Measurements from ENCODE around the gene NBR1. TPM values are rescaled to one million over a fixed set of nuclear protein-coding genes. Genes with fewer than 3 reads are reported as not detected.
"Not testable (repeated sequence)": the region's sequence is repeated elsewhere in the genome, so short reads cannot be mapped to it uniquely, and the experiment has no call there.

NBR1 gene
- total RNA-seq, 1 donor from 2014 or later, result 62.7 TPM

DNA sequence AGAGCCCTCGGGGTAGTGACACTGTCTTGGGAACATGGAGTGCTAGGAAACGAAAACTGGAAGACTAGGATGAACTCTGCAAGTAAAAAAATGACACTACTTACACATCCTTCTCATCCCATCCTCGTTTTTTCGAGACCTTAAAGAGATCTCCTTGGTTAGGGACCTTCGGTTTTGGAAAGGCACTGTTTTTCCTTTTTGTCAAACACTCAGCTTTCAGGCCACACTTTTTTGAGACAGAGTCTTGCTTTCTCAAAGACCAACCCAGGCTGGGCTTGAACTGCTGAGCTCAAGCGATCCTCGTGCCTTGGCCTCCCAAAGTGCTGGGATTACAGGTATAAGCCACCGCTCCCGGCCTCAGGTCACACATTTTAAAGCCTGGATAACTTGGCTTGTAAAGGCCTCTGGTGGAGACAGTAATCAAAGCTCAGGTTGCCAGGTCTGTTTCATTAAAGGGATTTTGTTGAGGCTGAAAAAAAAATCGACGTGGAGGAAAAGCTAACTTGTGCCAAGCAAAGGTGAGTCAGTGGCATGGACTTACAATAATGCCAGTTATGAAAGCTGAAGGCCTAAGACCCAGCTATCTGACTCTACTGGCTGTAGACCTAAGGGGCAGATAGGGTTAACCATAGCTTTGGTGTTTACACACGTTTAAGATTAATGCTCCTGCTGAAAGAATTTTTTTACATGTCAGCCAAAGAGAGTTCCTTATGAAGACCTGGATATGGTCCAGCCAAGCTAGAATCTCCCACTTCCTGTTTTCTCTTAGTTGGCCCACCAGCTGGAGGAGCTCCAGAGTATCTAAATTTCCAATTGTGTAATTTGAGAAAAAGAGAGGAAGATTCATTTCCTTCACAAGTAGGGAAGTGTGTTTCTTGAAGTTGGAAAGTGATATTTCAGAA is 823 bp downstream of the NBR1 start:
- TF ChIP-seq, protein P1, sequence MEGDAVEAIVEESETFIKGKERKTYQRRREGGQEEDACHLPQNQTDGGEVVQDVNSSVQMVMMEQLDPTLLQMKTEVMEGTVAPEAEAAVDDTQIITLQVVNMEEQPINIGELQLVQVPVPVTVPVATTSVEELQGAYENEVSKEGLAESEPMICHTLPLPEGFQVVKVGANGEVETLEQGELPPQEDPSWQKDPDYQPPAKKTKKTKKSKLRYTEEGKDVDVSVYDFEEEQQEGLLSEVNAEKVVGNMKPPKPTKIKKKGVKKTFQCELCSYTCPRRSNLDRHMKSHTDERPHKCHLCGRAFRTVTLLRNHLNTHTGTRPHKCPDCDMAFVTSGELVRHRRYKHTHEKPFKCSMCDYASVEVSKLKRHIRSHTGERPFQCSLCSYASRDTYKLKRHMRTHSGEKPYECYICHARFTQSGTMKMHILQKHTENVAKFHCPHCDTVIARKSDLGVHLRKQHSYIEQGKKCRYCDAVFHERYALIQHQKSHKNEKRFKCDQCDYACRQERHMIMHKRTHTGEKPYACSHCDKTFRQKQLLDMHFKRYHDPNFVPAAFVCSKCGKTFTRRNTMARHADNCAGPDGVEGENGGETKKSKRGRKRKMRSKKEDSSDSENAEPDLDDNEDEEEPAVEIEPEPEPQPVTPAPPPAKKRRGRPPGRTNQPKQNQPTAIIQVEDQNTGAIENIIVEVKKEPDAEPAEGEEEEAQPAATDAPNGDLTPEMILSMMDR (IDR thresholded peaks at IDR 0.05), result peak; percentile 77
- H3K9me3 Mint-ChIP-seq (ENCODE audit: low read depth), result peaks cover 2% of the 10 kb centered on the region
- H3K27ac Mint-ChIP-seq (ENCODE audit: unreplicated experiment), result no peak overlapping the region
- no peak overlapping the region for H3K4me3 Mint-ChIP-seq (ENCODE audit: unreplicated experiment)
- H3K36me3 Mint-ChIP-seq (ENCODE audit: low read depth), result peaks cover 14% of the 10 kb centered on the region
- no peaks in the 10 kb centered on the region for H3K27me3 Mint-ChIP-seq (ENCODE audit: low read depth)
- peaks cover 26% of the 10 kb centered on the region for H3K4me1 Mint-ChIP-seq (ENCODE audit: low read depth)
- DNase-seq (ENCODE audit: low spot score), result no peak

DNA sequence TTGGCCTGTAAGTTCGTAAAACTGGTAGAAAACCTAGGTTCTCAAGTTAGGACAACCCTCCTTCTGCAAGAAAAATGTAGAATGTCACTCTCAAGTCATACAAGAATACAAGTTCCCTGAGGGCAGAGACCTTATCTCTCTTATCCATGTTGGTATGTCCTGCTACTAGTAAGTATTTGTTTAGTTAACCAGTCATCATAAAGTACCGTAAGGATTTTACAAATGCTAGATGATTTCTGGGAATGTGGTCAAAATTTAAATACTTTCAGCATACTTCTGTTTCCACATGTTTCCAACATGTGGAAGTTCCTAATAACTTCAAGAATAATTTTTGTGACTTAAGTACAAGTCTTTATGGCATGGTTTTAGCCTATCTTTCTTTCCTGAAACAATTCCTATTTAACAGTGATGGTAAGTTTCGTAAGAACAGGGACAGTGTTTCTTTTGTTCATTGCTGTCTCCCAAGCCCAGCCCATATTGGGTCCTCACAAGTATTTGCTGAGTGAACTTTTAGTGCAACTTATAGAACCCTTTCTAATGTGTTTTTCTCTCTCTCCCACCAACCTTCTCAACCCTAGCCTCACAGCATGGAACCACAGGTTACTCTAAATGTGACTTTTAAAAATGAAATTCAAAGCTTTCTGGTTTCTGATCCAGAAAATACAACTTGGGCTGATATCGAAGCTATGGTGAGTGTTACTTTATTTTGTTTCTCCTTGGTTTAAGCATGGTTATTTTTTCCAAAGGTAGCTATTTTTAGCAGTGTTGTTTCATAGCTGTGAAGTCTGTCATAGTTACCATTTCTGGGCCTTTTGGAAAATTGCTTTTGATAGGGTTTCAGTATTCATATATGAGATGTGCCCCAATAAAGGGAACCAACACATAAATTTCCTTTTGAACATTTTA is 4.5 kb downstream of the NBR1 start:
- H3K9me3 Mint-ChIP-seq (ENCODE audit: low read depth), result peaks cover 2% of the 10 kb centered on the region
- peaks cover 27% of the 10 kb centered on the region for H3K4me1 Mint-ChIP-seq (ENCODE audit: low read depth)
- TF ChIP-seq, protein P1 (IDR thresholded peaks at IDR 0.05), result no peak
- H3K36me3 Mint-ChIP-seq (ENCODE audit: low read depth), result peaks cover 17% of the 10 kb centered on the region
- H3K4me3 Mint-ChIP-seq (ENCODE audit: unreplicated experiment), result peak overlapping the region; percentile 57
- no peak for DNase-seq (ENCODE audit: low spot score)
- H3K27ac Mint-ChIP-seq (ENCODE audit: unreplicated experiment), result peak overlapping the region; percentile 98
- no peaks in the 10 kb centered on the region for H3K27me3 Mint-ChIP-seq (ENCODE audit: low read depth)

DNA sequence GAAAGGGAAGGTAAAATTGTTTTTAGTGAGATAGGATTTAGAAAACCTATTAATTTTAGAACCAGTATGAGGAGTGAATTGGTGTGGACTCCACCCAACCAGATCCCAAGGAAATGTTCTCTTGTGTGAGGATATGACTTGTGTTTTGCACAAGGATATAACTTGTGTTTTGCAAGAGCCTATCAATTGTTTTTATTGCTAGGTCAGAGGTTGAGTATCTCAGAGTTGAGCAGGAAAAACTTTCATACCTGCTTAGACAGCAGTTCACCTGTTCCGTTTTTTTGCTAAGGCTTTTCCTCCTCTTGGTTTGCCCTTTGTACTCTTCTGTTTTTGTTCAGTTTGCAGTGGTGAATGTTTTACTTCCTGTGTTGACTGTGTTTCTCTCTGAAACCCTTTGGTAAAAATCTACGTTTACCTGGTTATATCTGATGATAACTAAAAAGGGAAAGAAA is 5.1 kb downstream of the NBR1 start:
- no peak for DNase-seq (ENCODE audit: low spot score)
- TF ChIP-seq, protein P1 (IDR thresholded peaks at IDR 0.05), result no peak
- Mint-ChIP-seq H3K9me3 (ENCODE audit: low read depth) (peaks cover 2% of the 10 kb centered on the region), H3K4me3 (ENCODE audit: unreplicated experiment) (peak overlapping the region; percentile 57), H3K36me3 (ENCODE audit: low read depth) (peaks cover 19% of the 10 kb centered on the region), H3K27ac (ENCODE audit: unreplicated experiment) (peak overlapping the region; percentile 98), H3K4me1 (ENCODE audit: low read depth) (peaks cover 27% of the 10 kb centered on the region), H3K27me3 (ENCODE audit: low read depth) (no peaks in the 10 kb centered on the region)

DNA sequence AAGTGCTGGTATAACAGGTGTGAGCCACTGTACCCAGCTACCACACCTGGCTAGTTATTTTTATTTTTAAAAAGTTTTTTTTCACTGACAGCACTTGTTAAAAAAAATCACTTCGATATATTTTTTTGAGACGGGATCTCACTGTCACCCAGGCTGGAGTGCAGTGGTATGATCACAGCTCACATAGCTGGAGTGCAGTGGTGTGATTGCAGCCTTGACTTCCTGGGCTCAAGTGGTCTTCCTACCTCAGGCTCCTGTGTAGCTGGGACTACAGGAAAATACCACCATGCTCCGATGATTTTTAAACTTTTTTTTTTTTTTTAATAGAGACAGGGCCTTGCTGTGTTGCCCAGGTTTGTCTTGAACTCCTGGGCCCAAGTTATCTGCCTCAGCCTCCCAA is 12.9 kb downstream of the NBR1 start:
- Mint-ChIP-seq H3K4me1 (ENCODE audit: low read depth) (no peaks in the 10 kb centered on the region), H3K4me3 (ENCODE audit: unreplicated experiment) (no peak overlapping the region), H3K9me3 (ENCODE audit: low read depth) (no peaks in the 10 kb centered on the region), H3K27me3 (ENCODE audit: low read depth) (no peaks in the 10 kb centered on the region), H3K27ac (ENCODE audit: unreplicated experiment) (no peak overlapping the region), H3K36me3 (ENCODE audit: low read depth) (peaks cover 9% of the 10 kb centered on the region)
- TF ChIP-seq, protein P1 (IDR thresholded peaks at IDR 0.05), result no peak
- DNase-seq (ENCODE audit: low spot score), result no peak

DNA sequence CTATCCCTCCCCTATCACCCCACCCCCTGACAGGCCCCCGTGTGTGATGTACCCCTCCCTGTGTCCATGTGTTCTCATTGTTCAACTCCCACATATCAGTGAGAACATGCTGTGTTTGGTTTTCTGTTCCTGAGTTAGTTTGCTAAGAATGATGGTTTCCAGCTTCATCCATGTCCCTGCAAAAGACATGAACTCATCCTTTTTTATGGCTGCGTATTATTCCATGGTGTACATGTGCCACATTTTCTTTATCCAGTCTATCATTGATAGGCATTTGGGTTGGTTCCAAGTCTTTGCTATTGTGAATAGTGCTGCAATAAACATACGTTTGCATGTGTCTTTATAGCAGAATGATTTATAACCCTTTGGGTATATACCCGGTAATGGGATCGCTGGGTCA is 15.6 kb downstream of the NBR1 start:
- not testable (repeated sequence) for H3K4me3 Mint-ChIP-seq (ENCODE audit: unreplicated experiment); H3K27ac Mint-ChIP-seq (ENCODE audit: unreplicated experiment); H3K27me3 Mint-ChIP-seq (ENCODE audit: low read depth); DNase-seq (ENCODE audit: low spot score); H3K9me3 Mint-ChIP-seq (ENCODE audit: low read depth); H3K4me1 Mint-ChIP-seq (ENCODE audit: low read depth)
- H3K36me3 Mint-ChIP-seq (ENCODE audit: low read depth), result peaks cover 26% of the 10 kb centered on the region

All from chondrocyte (in vitro differentiated cells).